Skeletal muscle tissue (tissue), 4 donors: Measurements from ENCODE around the gene SMAD3. TPM values are rescaled to one million over a fixed set of nuclear protein-coding genes. Genes with fewer than 3 reads are reported as not detected.

Experiments used
- H3K27ac ChIP-seq: one replicate; pipeline ENCODE4 v1.7.0; 2013; ENCODE audit warnings: mild to moderate bottlenecking, low read depth, low read length, inconsistent platforms
- H3K27me3 ChIP-seq, 3 donors: one replicate each; pipeline ENCODE4 v1.7.0; 2013; ENCODE audit warnings: low read length in 3 of 3; ENCODE audit not compliant: control insufficient read depth in 3 of 3, insufficient read depth in 3 of 3
- H3K36me3 ChIP-seq, 3 donors: one replicate each; pipeline ENCODE4 v1.7.0; 2013; ENCODE audit warnings: low read length in 3 of 3; ENCODE audit not compliant: control insufficient read depth in 3 of 3, insufficient read depth in 3 of 3
- H3K4me1 ChIP-seq, 3 donors: one replicate each; pipeline ENCODE4 v1.7.0; 2013; ENCODE audit warnings: low read length in 3 of 3, mild to moderate bottlenecking in 3 of 3; ENCODE audit not compliant: control insufficient read depth in 3 of 3, insufficient read depth in 3 of 3
- H3K4me3 ChIP-seq, 3 donors: one replicate each; pipeline ENCODE4 v1.7.0; 2013; ENCODE audit warnings: low read length in 3 of 3
- H3K9ac ChIP-seq, 3 donors: one replicate each; pipeline ENCODE4 v1.7.0; 2013; ENCODE audit warnings: low read length in 3 of 3, mild to moderate bottlenecking in 3 of 3, moderate library complexity in 2 of 3, low read depth in 1 of 3
- H3K9me3 ChIP-seq, 3 donors: one replicate each; pipeline ENCODE4 v1.7.0; 2013; ENCODE audit warnings: low read length in 3 of 3; ENCODE audit not compliant: control insufficient read depth in 3 of 3
- total RNA-seq: library from RNA; depleted of rRNA; stranded (reverse); fragments of >200 nt; gene quantifications from one replicate; pipeline ENCODE4 v1.2.3, GENCODE V29; 2014
- donor health status: Osteomylitis.

The SMAD3 gene
- total RNA-seq, 1 donor from 2014 or later = 17.2 TPM

DNA sequence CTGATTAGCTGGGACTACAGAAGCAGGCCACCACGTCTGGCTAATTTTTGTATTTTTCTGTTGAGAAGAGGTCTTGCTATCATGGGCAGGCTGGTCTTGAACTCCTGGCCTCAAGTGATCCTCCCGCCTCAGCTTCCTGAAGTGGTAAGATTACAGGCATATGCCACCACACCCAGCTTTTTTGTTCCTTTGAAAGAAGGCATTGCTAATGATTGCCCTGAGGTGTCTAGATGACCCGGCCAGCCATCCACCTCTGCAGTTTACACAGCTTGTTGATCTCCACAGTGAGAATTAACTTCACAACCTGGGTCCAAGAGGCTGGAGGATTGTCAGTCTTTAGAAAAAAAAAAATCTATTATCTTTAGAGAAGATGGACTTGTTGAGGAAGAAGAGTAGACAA, 58.7 kb downstream of the SMAD3 start:
- Histone ChIP-seq H3K27me3 (no peaks in the 10 kb centered on the region), H3K4me1 (peaks cover 77 to 88% (median 87%) of the 10 kb centered on the region in 3 donors), H3K4me3 (no peak overlapping the region), H3K9ac (peak overlapping the region in 2 of 3 donors; percentile 24 to 82), H3K27ac (peak overlapping the region; percentile 95), H3K9me3 (no peaks in the 10 kb centered on the region), H3K36me3 (peaks cover 0 to 4% (median 2%) of the 10 kb centered on the region in 3 donors)

DNA sequence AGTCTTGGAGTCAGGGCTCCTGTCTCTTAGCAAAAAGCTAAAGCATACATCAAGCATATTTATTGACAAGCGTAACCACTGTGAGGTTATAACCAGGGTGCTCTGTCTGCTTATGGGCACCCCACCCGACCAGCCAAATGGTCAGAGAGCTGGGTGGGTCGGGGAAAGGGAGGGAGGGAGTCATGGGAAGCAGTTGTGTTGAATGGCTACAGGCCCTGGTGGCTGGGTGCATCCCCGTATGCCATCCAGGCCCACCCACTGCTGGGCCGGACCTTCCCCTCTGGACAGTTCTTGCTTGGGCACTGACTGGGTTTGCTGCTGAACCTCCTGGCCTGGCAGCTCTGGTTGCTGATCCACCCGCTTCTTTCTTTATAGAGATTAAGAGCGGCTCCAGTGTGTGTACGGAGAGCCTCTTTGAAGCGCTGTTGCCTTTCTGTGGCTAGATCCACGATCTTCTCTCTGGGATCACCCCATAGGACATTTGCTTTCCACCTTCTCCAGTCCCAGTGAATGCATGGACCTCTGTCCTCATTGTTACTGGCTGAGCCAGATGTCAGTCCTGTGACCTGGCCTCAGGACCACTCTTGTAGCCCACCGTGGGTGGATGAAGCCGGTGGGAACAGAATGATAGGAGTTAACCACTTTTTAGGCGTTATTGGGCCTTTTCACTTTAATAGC, 59.6 kb downstream of the SMAD3 start:
- Histone ChIP-seq H3K9ac (peak overlapping the region; percentile 69 to 82 (median 71)), H3K4me3 (peak overlapping the region; percentile 37 to 64 (median 38)), H3K27me3 (no peaks in the 10 kb centered on the region), H3K27ac (peak overlapping the region; percentile 95), H3K36me3 (peaks cover 0 to 4% (median 2%) of the 10 kb centered on the region in 3 donors), H3K9me3 (no peaks in the 10 kb centered on the region), H3K4me1 (peaks cover 74 to 84% (median 83%) of the 10 kb centered on the region in 3 donors)

DNA sequence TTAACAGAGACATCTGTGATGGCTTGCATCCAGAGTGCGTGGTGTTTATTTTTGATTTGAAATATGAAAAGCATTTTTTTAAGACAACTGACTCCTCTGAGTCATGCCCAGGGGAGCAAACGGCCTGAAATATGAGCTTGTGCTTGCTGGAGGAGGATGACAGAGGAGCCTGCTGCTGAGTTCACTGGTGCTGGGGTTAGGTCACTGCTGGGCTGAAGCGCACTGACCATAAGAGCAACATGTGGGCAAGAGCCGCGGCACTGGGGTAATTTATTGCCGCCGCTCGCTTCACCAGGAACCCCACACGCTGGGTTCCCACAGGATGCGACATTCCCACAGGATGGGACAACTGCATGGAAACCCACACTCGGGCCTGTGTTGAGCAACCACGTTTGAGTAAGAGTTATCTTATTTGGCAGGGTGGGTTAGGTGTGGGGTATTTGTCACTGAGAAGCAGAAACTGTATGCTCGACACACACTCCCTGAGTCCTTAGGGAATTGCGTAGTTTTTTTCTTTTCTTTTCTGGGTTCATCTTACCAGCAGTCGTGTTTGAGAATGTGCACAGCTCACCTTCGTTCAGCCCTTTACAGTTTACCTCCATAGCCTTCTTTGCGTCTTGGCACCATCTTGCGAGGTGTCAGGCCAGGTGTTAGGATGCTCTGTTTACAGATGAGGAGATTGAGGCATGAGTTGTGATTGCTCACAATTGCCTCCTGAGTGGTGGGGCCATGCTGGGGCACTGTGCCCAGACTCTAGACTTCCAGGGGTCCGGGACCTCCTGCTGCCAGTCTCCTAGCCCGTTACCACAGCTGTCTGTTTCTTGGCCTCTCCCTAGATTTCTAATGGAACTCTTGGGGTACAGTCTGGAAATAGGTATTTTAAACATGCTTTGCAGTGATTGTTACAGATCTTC, 60.4 kb downstream of the SMAD3 start:
- Histone ChIP-seq H3K4me1 (peaks cover 74 to 83% (median 83%) of the 10 kb centered on the region in 3 donors), H3K9ac (peak overlapping the region; percentile 69 to 82 (median 71)), H3K4me3 (peak overlapping the region; percentile 37 to 64 (median 38)), H3K27me3 (no peaks in the 10 kb centered on the region), H3K36me3 (peaks cover 0 to 4% (median 2%) of the 10 kb centered on the region in 3 donors), H3K9me3 (no peaks in the 10 kb centered on the region), H3K27ac (peak overlapping the region; percentile 95)

DNA sequence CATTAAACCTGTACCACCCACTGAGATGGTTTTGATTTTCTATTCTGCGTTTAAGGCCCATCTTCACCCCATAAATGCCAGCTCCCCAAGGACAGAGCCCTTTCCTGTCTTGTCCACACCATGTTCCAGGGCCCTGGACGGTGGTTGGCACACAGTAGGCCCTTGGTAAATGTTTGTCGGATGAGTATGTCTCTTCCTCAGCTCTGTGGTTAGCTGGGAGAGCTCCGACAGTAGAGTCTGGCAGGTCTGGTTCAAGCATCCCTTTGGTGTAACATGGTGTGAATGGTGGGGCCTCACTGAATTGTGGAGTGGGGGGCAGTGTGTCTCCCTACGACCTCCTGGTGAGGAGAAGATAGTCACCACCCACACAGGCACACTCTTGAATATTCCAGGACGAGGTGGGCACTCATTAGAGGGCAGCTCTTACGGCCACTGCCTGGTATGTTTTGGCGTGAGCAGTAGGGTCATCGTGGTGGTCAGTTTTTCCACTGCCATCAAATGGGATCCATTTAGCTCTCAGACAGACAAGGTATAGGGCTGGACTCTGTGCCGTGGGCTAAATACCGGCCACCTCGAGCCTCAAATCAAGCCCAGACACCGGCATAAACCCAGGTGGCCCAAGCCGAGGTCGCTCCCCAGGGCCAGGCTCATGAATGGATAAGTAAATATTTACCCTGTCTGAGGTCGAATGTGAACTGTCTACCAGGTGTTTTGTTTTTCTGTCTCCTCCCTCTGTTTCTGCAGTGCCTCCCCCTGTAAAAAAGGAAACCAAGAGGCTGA, 61.3 kb downstream of the SMAD3 start:
- peaks cover 74 to 84% (median 83%) of the 10 kb centered on the region in 3 donors for H3K4me1 ChIP-seq
- peaks cover 0 to 4% (median 2%) of the 10 kb centered on the region in 3 donors for H3K36me3 ChIP-seq
- H3K4me3 ChIP-seq = peak overlapping the region; percentile 5 to 32 (median 10)
- H3K27ac ChIP-seq = peak overlapping the region; percentile 95
- peak overlapping the region in 2 of 3 donors; percentile 69 to 79 for H3K9ac ChIP-seq
- no peaks in the 10 kb centered on the region for H3K9me3 ChIP-seq
- H3K27me3 ChIP-seq = no peaks in the 10 kb centered on the region

DNA sequence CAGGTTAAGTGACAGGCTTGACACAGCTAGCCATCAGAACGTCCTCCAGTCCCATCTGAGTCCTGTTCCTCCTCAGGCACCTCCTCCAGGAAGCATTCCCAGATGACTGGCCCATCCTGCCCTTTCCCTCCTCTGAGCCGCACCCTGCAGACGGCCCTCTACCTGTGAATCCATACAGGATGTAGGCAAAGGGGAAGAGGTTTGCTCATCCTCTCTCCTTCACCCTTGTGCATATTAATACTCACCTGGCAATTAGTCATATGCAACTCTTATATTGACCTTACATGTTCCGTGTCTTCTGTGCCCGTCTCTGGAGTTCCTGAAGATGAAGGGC, 61.9 kb downstream of the SMAD3 start:
- H3K27me3 ChIP-seq = no peaks in the 10 kb centered on the region
- peaks cover 0 to 4% (median 2%) of the 10 kb centered on the region in 3 donors for H3K36me3 ChIP-seq
- H3K9me3 ChIP-seq = no peaks in the 10 kb centered on the region
- H3K27ac ChIP-seq = peak overlapping the region; percentile 95
- H3K4me3 ChIP-seq = no peak overlapping the region
- H3K4me1 ChIP-seq = peaks cover 78 to 84% (median 83%) of the 10 kb centered on the region in 3 donors
- peak overlapping the region in 2 of 3 donors; percentile 15 to 54 for H3K9ac ChIP-seq

DNA sequence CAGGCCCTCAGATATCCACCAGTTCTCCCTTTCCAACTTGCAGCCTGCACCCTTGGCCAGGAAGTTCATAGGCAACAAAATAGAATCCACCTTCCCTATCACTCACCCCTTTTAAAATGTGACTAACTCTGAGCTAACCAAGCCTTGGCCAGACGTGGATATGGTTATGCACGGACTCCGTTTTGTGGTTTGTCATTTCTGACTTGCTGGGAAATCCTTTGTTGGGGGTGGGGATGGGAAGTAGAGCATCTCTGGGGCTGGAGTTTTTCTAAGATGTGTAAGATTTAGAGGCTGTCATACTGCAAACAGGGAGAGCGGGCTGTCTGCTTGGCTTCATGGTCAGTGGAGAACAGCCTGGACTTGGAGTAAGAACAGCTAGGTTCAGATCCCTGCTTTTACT, 62.6 kb downstream of the SMAD3 start:
- peaks cover 84 to 88% (median 88%) of the 10 kb centered on the region in 3 donors for H3K4me1 ChIP-seq

DNA sequence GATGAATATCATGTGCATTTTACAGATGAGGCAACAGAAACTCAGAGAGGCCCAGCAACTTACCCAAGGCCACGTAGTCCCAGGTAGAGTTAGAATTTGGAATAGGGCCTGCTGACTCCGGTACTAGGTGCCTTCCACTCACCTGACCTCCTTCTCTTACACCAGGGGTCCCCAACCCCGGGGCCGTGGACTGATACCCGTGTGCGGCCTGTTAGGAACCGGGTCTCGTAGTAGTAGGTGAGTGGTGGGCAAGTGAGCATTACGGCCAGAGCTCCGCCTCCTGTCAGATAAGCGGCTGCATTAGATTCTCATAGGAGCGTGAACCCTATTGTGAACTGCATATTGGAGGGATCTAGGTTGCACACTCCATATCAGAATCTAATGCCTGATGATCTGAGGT, 64.8 kb downstream of the SMAD3 start:
- no peak overlapping the region for H3K4me3 ChIP-seq
- H3K9me3 ChIP-seq = no peaks in the 10 kb centered on the region
- H3K27ac ChIP-seq = no peak overlapping the region
- H3K9ac ChIP-seq = peak overlapping the region in 1 of 3 donors; percentile 46
- peaks cover 0 to 4% (median 2%) of the 10 kb centered on the region in 3 donors for H3K36me3 ChIP-seq
- peaks cover 92 to 96% (median 93%) of the 10 kb centered on the region in 3 donors for H3K4me1 ChIP-seq
- no peaks in the 10 kb centered on the region for H3K27me3 ChIP-seq

More for the DNA sequence above, 62.6 kb downstream of the SMAD3 start:
- Histone ChIP-seq H3K9me3 (no peaks in the 10 kb centered on the region), H3K9ac (peak overlapping the region in 1 of 3 donors; percentile 46), H3K36me3 (peaks cover 0 to 4% (median 2%) of the 10 kb centered on the region in 3 donors), H3K4me3 (peak overlapping the region in 1 of 3 donors; percentile 12), H3K27me3 (no peaks in the 10 kb centered on the region), H3K27ac (peak overlapping the region; percentile 95)

DNA sequence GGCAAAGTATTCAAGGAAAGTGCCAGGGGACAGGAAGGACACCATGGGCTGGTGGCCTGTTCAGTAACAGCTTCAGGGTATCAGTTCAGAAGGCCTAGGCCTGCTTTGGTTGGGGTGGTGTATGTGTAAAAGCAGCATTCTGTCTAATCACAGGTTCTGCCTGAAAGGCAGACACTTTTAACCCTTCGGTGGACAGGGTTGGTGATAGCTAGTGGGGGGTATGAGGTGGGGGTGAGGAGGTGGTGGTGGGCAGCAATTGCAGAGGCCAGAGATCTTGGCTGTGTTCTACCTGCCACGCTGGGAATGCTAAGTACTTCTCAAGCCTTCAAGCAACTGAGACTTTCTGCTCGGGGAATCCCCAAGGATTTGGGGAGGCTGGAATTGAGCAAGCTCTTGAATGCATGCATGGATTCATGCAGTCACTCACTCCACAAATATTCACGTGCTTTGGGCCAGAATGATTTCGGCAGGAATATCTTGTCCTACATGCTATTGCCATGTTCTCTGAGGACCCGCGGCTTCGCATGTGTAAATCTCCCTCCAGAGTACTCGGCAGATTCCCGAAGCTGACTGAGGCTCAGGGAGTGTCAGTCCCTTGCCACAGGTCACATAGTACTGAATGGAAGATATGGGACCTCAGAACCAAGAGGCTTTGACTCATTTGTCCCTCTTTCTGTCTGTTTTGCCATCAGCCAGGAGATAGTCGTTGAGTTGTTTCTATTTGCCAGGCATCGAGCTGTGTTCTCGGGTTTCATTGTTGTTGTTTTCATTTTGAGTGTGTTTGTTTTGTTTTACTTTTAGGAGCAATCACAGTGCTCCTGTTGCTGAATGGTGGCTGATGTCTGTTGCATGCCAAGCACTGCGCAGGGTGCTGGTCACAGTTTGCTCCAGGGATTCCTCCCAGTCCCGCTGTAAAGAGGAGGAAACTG, 65.5 kb downstream of the SMAD3 start:
- peaks cover 0 to 4% (median 2%) of the 10 kb centered on the region in 3 donors for H3K36me3 ChIP-seq
- H3K9ac ChIP-seq = peak overlapping the region in 2 of 3 donors; percentile 41 to 46
- peaks cover 88 to 94% (median 90%) of the 10 kb centered on the region in 3 donors for H3K4me1 ChIP-seq
- peak overlapping the region; percentile 1 to 9 (median 8) for H3K4me3 ChIP-seq
- H3K9me3 ChIP-seq = no peaks in the 10 kb centered on the region
- H3K27me3 ChIP-seq = no peaks in the 10 kb centered on the region
- peak overlapping the region; percentile 23 for H3K27ac ChIP-seq
